ENCODE results near the gene SETD4. TPM values are rescaled to one million over a fixed set of nuclear protein-coding genes. Genes with fewer than 3 reads are reported as not detected.

SETD4 gene
- total RNA-seq, 1 experiment from 2014 or later: 24.3 TPM

- POLR2A ChIA-PET: no interaction called here
- no peak for TF ChIP-seq CTCF (IDR thresholded peaks at IDR 0.05; ENCODE audit: insufficient read depth in 1 of 2, low read depth in 1 of 2, low read length in 1 of 2, severe bottlenecking in 1 of 2, unreplicated experiment in 1 of 2)
- no peaks in the 10 kb centered on the region for H3K9me3 Mint-ChIP-seq (ENCODE audit: unreplicated experiment)
- H3K4me3 ChIP-seq (ENCODE audit: low read depth, low read length): no peak overlapping the region
- CTCF ChIA-PET: no interaction called here
- no peaks in the 10 kb centered on the region for H3K27me3 ChIP-seq (replicated peaks; ENCODE audit: control insufficient read depth, insufficient read depth, low read length)
- intact Hi-C loops (cut with micrococcal nuclease; ENCODE audit: unreplicated experiment): no loop called here
- no peaks in the 10 kb centered on the region for H3K36me3 ChIP-seq (ENCODE audit: control insufficient read depth, insufficient read depth, low read length)
- no peaks in the 10 kb centered on the region for H3K4me1 ChIP-seq
- DNase-seq: no peak
- H3K36me3 Mint-ChIP-seq (ENCODE audit: insufficient read depth, unreplicated experiment): no peaks in the 10 kb centered on the region
- no peaks in the 10 kb centered on the region for H3K9me3 ChIP-seq
- no TSS peak for BruUV-seq (replicated peaks)
- H3K4me3 Mint-ChIP-seq (ENCODE audit: unreplicated experiment): no peak overlapping the region
- H3K27me3 Mint-ChIP-seq (ENCODE audit: insufficient read depth, unreplicated experiment): no peaks in the 10 kb centered on the region
- peaks cover 13% of the 10 kb centered on the region for H3K4me1 Mint-ChIP-seq (ENCODE audit: low read depth, unreplicated experiment)
- peak overlapping the region; percentile 24 for H3K27ac Mint-ChIP-seq (ENCODE audit: unreplicated experiment)
These were observed 19.3 kb upstream of the SETD4 start for GRCh38 chr21:36079671-36080070.

GRCh38 chr21:36079010-36079649 is 18.8 kb upstream of the SETD4 start:
- H3K4me1 Mint-ChIP-seq (ENCODE audit: low read depth, unreplicated experiment): peaks cover 13% of the 10 kb centered on the region
- no peaks in the 10 kb centered on the region for H3K9me3 Mint-ChIP-seq (ENCODE audit: unreplicated experiment)
- H3K36me3 Mint-ChIP-seq (ENCODE audit: insufficient read depth, unreplicated experiment): no peaks in the 10 kb centered on the region
- H3K4me3 Mint-ChIP-seq (ENCODE audit: unreplicated experiment): no peak overlapping the region
- H3K27me3 ChIP-seq (replicated peaks; ENCODE audit: control insufficient read depth, insufficient read depth, low read length): no peaks in the 10 kb centered on the region
- H3K4me1 ChIP-seq: no peaks in the 10 kb centered on the region
- no peaks in the 10 kb centered on the region for H3K36me3 ChIP-seq (ENCODE audit: control insufficient read depth, insufficient read depth, low read length)
- intact Hi-C loops (cut with micrococcal nuclease; ENCODE audit: unreplicated experiment): no loop called here
- no peaks in the 10 kb centered on the region for H3K9me3 ChIP-seq
- no peak for TF ChIP-seq CTCF (IDR thresholded peaks at IDR 0.05; ENCODE audit: insufficient read depth in 1 of 2, low read depth in 1 of 2, low read length in 1 of 2, severe bottlenecking in 1 of 2, unreplicated experiment in 1 of 2)
- no peak overlapping the region for H3K4me3 ChIP-seq (ENCODE audit: low read depth, low read length)
- CTCF ChIA-PET: no interaction called here
- POLR2A ChIA-PET: no interaction called here
- no peaks in the 10 kb centered on the region for H3K27me3 Mint-ChIP-seq (ENCODE audit: insufficient read depth, unreplicated experiment)
- no peak for DNase-seq
- H3K27ac Mint-ChIP-seq (ENCODE audit: unreplicated experiment): peak overlapping the region; percentile 24
- no TSS peak for BruUV-seq (replicated peaks)

GRCh38 chr21:36077758-36078157 is 17.4 kb upstream of the SETD4 start:
- H3K9me3 ChIP-seq: no peaks in the 10 kb centered on the region
- Mint-ChIP-seq H3K27me3 (ENCODE audit: insufficient read depth, unreplicated experiment) (no peaks in the 10 kb centered on the region), H3K36me3 (ENCODE audit: insufficient read depth, unreplicated experiment) (no peaks in the 10 kb centered on the region), H3K4me3 (ENCODE audit: unreplicated experiment) (no peak overlapping the region), H3K9me3 (ENCODE audit: unreplicated experiment) (no peaks in the 10 kb centered on the region), H3K4me1 (ENCODE audit: low read depth, unreplicated experiment) (peaks cover 13% of the 10 kb centered on the region), H3K27ac (ENCODE audit: unreplicated experiment) (no peak overlapping the region)
- TF ChIP-seq CTCF (IDR thresholded peaks at IDR 0.05; ENCODE audit: insufficient read depth in 1 of 2, low read depth in 1 of 2, low read length in 1 of 2, severe bottlenecking in 1 of 2, unreplicated experiment in 1 of 2): no peak
- H3K36me3 ChIP-seq (ENCODE audit: control insufficient read depth, insufficient read depth, low read length): no peaks in the 10 kb centered on the region
- H3K4me3 ChIP-seq (ENCODE audit: low read depth, low read length): no peak overlapping the region
- no peaks in the 10 kb centered on the region for H3K27me3 ChIP-seq (replicated peaks; ENCODE audit: control insufficient read depth, insufficient read depth, low read length)
- POLR2A ChIA-PET: no interaction called here
- no TSS peak for BruUV-seq (replicated peaks)
- H3K4me1 ChIP-seq: no peaks in the 10 kb centered on the region
- CTCF ChIA-PET: interaction anchor here (1.1 kb wide), 1 partner anchor 25 kb away, joined by 3 read pairs; no protein-coding TSS in a partner anchor
- no peak for DNase-seq
- intact Hi-C loops (cut with micrococcal nuclease; ENCODE audit: unreplicated experiment): no loop called here

All from Caco-2 (cell line).